GM12891 (cell line): ENCODE measurements around the gene GALNT6.
"Not testable (repeated sequence)": the region's sequence is repeated elsewhere in the genome, so short reads cannot be mapped to it uniquely, and the experiment has no call there.

Source experiments
- DNase-seq: peaks from one replicate; pipeline ENCODE4 v3.0.0; 2011; ENCODE audit warnings: low spot score; ENCODE audit not compliant: insufficient read length
- FAIRE-seq: peaks from 2 replicates; lab custom pipeline; 2011; peaks lifted over from hg19 to GRCh38; lab: Jason Lieb, UNC
- PAX5 ChIP-seq: IDR thresholded peaks from 2 replicates; pipeline ENCODE4 v1.6.1; 2011; ENCODE audit warnings: low read length, moderate library complexity, mild to moderate bottlenecking; ENCODE audit not compliant: insufficient read depth, severe bottlenecking
- POLR2A ChIP-seq: IDR thresholded peaks from 2 replicates; pipeline ENCODE4 v1.6.1; 2011; ENCODE audit warnings: low read depth, low read length, control low read depth
- POLR2AphosphoS5 ChIP-seq: IDR thresholded peaks from 2 replicates; pipeline ENCODE4 v1.6.1; 2011; ENCODE audit warnings: low read depth, low read length, control low read depth
- POU2F2 ChIP-seq: IDR thresholded peaks from 2 replicates; pipeline ENCODE4 v1.6.1; 2011; ENCODE audit warnings: low read depth, mild to moderate bottlenecking, control low read depth, low read length, moderate library complexity
- SPI1 ChIP-seq: IDR thresholded peaks from 2 replicates; pipeline ENCODE4 v1.6.1; 2011; ENCODE audit warnings: low read depth, low read length, control low read depth
- TAF1 ChIP-seq: IDR thresholded peaks from 2 replicates; pipeline ENCODE4 v1.6.1; 2011; ENCODE audit warnings: low read depth, low read length, control low read depth

Gene GALNT6

GRCh38 chr12:51324953-51325352, 66.3 kb downstream of the GALNT6 start:
- no peak for FAIRE-seq
- DNase-seq, result no peak
- TF ChIP-seq POU2F2 (no peak), POLR2A (no peak), PAX5 (no peak), SPI1 (no peak), POLR2AphosphoS5 (no peak), TAF1 (no peak)

DNA sequence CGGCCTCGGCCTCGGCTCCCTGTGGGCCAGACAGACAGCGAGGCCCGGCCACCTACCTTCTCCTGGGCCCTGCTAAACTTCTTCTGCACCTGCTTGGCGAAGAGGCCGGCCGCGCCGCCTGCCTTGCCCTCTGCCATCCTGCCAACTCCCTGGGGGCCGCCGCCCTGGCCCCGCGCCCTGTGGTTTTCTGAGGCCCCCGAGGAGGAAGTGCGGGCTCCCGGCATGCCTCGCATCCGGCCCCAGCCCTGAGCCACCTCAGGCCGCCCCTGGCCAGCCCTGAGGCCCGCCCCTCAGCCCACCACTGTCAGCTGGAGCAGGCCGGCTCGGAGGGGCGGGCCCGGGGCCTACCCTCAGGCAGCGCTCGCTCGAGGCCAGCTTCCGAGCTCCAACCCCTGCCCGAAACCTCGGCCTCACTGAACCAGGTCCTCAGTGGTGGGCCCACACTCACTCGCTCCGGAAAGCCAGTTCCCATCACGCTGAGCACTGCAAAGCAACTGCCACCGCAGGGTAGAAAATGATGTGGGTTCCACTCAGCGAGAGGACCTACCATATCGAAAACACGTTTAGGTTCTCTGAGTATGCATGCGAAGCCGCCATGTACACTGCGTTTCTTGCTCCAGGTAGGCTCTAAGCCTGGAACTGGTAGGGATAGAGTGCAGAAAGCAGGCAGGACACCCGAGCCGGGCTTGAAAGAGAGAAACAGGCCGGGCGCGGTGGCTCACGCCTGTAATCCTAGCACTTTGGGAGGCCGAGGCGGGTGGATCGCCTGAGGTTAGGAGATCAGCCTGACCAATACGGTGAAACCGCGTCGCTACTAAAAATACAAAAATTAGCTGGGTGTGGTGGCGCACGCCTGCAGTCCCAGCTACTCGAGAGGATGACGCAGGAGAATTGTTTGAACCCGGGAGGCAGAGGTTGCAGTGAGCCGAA, 67.0 kb downstream of the GALNT6 start, which contains the start of gene BIN2:
Gene BIN2 (minus strand): TSS at position 209 of the 930 bp plus-strand sequence. CDS start 72 bp downstream, at position 137.
- FAIRE-seq (no peak), DNase-seq (peak; percentile 79)
- TF ChIP-seq POU2F2 (no peak), POLR2AphosphoS5 (peak; percentile 49; the same call in 1 of the 2 replicates), POLR2A (0 out of 2 replicates have a peak, but pooled peaks have one; percentile 43), TAF1 (no peak; the same call in 1 of the 2 replicates), SPI1 (peak; percentile 75), PAX5 (no peak)

- no peak for DNase-seq
These were observed 67.8 kb downstream of the GALNT6 start for GRCh38 chr12:51323317-51323960.

DNA sequence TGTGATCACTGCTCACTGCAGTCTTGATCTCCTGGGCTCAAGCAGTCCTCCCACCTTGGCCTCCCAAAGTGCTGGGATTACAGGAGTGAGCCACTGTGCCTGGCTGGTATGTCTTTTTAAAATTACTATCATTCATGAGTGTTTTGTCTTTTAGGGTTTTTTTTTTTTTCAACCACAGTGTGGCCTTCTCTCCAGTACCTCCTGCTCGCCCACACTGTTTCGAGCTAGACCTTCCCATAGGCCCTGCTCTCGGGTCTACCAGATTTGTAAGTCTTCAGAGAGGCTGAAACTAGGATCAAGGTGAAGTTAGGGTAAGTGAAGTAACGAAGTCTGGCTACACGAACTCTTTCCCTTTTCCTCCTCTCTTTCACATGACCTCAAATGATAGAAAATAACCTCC, 68.8 kb downstream of the GALNT6 start:
- no peak for TF ChIP-seq PAX5
- TF ChIP-seq TAF1, result no peak
- no peak for TF ChIP-seq POU2F2
- TF ChIP-seq SPI1, result no peak
- TF ChIP-seq POLR2AphosphoS5, result no peak
- TF ChIP-seq POLR2A, result no peak
- FAIRE-seq (peak; percentile 16), DNase-seq (no peak)

More at GRCh38 chr12:51323317-51323960, 67.8 kb downstream of the GALNT6 start:
- TF ChIP-seq SPI1 (no peak), PAX5 (no peak), TAF1 (no peak; the same call in 1 of the 2 replicates), POLR2A (no peak), POLR2AphosphoS5 (0 out of 2 replicates have a peak, but pooled peaks have one; percentile 44), POU2F2 (no peak)
- peak; percentile 88 for FAIRE-seq

GRCh38 chr12:51321882-51322281, 69.3 kb downstream of the GALNT6 start:
- no peak for TF ChIP-seq POU2F2
- TF ChIP-seq SPI1, result no peak
- no peak for TF ChIP-seq TAF1
- TF ChIP-seq POLR2AphosphoS5, result no peak
- no peak for TF ChIP-seq PAX5
- TF ChIP-seq POLR2A, result no peak
- DNase-seq, result no peak
- no peak for FAIRE-seq

GRCh38 chr12:51320695-51321320, 70.4 kb downstream of the GALNT6 start:
- DNase-seq, result no peak
- no peak for TF ChIP-seq PAX5
- TF ChIP-seq TAF1, result no peak
- TF ChIP-seq SPI1, result no peak
- no peak for TF ChIP-seq POLR2A
- TF ChIP-seq POLR2AphosphoS5, result no peak
- FAIRE-seq, result peak; percentile 80

DNA sequence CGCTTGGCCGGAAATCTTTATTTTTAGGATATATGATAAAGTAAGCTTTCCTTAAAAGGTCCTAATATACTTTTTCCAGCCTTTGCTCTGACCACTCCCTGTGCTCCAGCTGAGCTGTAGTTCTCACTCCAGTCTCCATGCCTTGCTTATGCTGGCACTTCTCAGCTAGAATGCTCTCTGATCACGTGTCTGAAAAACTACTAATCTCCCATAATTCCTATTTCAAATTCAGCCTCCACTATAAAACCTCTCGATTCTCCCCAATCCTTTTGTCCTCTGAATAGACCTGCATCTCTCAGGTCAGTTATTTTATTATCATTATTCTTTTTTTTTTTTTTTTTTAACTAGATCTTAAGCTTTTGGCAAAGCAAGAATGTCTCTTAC, 70.9 kb downstream of the GALNT6 start:
- TF ChIP-seq POU2F2 (no peak), PAX5 (no peak), POLR2A (no peak), POLR2AphosphoS5 (no peak), TAF1 (no peak), SPI1 (no peak)
- DNase-seq (no peak), FAIRE-seq (no peak)

DNA sequence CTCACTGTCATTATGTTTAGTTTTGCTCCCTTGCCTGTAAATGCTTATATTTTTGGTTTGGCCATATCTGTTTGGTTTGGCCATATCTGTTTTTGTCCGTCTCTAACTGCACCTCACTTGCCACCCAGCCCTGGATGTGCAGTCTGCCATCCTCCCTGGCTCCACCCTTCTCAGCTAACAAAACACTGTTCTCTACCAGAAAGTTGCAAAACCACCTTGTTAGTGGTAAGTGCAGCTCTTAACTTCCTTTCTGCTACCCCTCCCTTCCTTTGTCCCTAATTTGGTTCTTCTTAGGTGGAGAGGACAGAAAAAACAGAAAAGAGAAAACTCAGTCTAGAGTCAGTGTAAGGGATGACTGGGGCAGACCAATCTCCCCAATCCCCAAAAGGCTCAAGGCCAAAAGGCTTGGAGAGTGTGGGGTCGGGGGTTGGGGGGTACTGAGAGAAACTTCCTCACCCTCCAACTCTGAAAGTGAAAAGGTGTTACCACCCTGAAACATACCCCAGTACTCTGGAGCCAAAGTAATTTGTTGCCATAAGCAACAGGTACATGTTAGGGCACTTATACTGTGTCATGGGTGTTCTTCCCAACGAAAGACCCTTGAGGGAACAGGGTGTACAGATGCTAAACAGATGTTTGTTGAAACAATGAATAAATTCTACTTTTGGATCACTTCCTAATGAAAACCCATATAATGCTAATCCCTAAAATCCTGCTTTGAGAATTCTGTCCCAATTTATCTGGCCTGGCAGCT, 72.2 kb downstream of the GALNT6 start:
- peak; percentile 72 for FAIRE-seq
- DNase-seq, result no peak
- no peak for TF ChIP-seq PAX5
- TF ChIP-seq SPI1, result no peak
- TF ChIP-seq POLR2A, result no peak
- no peak for TF ChIP-seq POU2F2

GRCh38 chr12:51318057-51318806, 73.0 kb downstream of the GALNT6 start:
- DNase-seq, FAIRE-seq: not testable (repeated sequence)
